ENCODE results near the gene LRRK1.

The LRRK1 gene

GRCh38 chr15:101022876-101023275 lies 103.7 kb downstream of the LRRK1 start:
- no peak for DNase-seq (ENCODE audit: low read depth in 2 of 2)

DNA sequence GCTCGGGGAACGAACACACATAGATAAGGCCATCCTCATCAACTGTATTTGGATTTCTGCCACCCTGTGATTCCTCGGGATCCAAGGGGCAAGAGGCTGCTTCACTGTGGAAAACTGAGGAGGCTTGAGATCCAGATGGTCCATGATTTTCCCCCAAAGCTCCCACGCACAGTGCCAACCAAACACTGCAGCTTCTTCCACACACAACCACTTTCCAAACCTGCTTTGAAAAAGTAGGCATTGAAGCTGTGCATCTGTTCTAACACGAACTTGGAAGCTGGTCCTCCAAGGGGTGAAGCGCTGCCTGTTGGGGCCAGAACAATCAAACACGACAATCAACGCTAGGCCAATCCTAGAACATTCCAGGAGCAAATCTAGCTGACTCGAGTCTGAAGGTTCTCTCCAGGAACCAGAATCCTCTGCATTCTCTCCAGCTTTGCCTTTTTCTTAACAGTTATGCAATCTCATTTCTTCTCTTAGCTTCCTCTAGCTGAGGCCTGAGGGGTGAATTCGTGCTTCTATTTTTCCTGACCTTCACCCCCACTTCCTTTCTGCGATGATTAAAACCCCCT lies 104.4 kb downstream of the LRRK1 start:
- DNase-seq (ENCODE audit: low read depth in 2 of 2) = no peak

- DNase-seq (ENCODE audit: low read depth in 2 of 2) = no peak
Observed at GRCh38 chr15:101024073-101024695, 105.0 kb downstream of the LRRK1 start.

DNA sequence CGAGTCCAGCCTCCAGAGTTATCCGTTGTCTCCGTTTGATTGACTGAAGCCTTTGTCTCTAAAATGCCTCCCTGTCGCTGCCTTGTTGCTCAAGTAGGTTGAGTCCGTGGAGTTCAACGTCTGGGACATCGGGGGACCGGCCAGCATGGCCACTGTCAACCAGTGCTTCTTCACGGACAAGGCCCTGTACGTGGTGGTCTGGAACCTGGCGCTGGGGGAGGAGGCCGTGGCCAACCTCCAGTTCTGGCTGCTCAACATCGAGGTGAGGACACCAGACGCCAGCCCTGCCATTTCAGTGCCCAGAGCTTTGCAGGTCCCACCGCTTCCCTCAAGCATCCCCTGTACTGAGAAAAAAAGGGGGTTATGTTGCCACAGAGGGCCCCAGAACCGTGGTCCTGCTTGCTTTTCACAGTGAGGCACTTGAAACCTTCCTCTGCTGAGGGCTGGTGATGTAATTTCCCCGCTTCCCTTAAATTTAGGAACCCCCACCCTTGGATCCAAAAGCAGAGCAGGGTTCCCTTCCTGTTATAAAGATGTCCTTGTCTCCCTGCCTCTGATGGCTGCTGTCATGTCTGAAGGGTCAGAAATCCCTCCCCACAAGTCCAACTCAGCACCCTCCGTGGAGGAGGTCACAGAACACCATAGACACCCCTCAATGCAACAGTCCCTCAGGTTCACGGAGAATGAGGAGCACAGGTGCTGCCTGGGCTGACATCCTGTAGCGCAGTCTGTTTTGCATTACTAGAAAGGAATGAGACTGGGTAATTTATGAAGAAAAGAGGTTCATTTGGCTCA lies 105.7 kb downstream of the LRRK1 start:
- DNase-seq (ENCODE audit: low read depth in 2 of 2) = no peak

DNA sequence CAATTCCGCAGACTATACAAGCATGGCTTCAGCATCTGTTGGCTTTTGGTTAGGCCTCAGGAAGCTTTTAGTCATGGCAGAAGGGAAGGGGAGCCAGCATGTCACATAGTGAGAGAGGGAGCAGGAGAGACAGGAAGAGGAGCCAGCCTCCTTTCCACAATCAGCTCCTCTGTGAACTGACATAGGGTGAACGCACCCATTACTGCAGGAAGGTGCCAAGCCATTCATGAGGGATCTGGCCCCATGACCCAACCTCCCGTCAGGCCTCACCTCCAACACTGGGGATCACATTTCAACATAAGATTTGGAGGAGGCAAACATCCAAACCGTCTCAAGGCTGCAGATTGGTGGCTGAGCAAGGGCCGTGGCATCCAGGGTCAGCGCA lies 106.3 kb downstream of the LRRK1 start:
- no peak for DNase-seq (ENCODE audit: low read depth in 2 of 2)

GRCh38 chr15:101025896-101026631 lies 106.9 kb downstream of the LRRK1 start:
- no peak for DNase-seq (ENCODE audit: low read depth in 2 of 2)

DNA sequence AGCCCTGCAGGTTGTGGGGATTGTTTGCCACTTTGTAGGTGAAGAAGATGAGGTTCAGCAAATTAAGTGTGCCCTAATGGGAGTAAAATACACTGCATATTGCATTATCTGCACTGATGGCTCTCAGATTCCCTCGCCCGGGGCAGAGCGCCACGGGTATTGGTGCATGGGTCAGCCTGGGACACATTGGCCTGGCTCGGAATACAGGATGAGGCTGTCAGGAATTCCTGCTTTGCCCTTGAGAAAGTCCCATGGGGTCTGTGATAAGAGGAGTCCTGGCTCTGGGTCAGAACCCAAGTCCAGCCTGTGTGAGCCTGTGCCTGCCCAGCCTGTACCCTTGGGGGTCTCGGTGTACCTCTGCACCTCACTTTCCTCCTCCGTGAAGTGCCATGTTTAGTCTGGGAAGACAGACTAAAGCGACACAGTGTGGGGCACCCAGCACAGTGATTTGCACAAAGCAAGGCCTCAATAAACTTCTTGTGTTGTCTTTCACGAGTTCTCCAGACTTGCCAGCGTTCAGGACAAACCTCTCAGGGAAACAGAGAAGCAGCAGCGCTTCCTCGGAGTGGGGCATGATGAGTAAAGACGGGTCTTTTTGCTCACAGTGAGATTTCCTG lies 107.6 kb downstream of the LRRK1 start:
- DNase-seq (ENCODE audit: low read depth in 2 of 2) = no peak

GRCh38 chr15:101027273-101027901 lies 108.2 kb downstream of the LRRK1 start:
- no peak for DNase-seq (ENCODE audit: low read depth in 2 of 2)

- no peak for DNase-seq (ENCODE audit: low read depth in 2 of 2)
Observed at GRCh38 chr15:101027920-101028319, 108.8 kb downstream of the LRRK1 start.

DNA sequence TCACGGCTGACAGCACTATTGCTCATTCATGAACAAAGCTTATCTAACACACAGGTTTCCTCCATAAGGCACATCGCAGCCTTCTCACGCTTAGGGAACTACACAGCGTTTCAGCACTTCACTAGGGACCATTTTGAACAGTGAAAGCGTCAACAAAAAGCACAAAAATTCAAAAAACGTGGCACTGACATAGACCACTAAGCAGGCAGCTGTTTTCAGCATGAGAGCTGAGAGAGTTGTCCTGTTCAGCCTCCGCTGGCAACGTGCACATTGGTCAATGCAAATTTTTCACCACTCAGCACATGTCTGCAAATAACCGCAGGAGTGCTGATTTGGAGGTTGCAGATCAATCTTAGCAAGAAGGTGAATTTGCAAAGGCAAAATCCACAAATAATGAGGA lies 109.2 kb downstream of the LRRK1 start:
- no peak for DNase-seq (ENCODE audit: low read depth in 2 of 2)

DNA sequence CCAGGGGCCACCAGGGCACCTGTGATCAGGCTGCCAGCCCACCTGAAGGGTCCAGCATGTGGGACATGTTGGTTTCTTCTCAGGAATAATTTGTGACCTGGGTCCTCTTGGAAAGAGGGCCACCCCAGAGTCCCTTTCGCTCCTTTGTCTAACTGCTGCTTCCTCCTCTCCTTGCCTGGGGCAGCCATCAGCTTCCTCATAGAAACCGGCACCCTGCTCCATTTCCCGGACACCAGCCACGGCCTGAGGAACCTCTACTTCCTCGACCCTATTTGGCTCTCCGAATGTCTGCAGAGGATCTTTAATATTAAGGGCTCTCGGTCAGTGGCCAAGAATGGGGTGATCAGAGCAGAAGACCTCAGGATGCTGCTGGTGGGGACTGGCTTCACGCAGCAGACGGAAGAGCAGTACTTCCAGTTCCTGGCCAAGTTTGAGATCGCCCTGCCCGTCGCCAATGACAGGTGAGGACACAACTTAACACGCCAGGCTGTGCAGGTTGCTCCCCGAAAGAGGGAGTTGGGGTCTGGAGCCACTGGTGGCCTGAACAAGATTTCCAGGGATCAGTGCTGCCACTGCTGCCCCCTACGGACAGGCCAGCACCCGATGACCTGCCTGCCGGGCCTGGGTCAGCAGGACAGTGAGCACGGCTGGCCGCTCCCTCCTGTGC lies 109.7 kb downstream of the LRRK1 start:
- no peak for DNase-seq (ENCODE audit: low read depth in 2 of 2)

GRCh38 chr15:101029971-101030661 lies 111.0 kb downstream of the LRRK1 start:
- DNase-seq (ENCODE audit: low read depth in 2 of 2) = no peak

DNA sequence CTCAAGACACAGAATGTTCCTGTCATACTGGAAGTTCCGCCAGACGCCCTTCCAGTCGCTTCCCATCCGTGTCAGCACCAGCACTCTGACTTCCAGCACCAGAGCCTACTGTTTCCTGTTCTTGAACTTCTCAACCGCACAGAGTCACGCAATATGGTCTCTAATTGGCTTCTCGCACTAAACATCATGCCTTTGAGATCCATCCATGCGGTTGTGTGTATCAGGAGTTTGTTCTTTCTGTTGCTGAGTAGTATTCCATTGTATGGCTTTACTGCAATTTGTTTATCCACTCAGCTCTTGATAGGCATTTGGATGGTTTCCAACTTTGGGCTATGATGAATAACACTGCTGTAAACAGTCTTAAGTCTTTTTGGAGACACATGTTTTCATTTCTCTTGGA lies 112.1 kb downstream of the LRRK1 start:
- DNase-seq (ENCODE audit: low read depth in 2 of 2) = no peak

DNA sequence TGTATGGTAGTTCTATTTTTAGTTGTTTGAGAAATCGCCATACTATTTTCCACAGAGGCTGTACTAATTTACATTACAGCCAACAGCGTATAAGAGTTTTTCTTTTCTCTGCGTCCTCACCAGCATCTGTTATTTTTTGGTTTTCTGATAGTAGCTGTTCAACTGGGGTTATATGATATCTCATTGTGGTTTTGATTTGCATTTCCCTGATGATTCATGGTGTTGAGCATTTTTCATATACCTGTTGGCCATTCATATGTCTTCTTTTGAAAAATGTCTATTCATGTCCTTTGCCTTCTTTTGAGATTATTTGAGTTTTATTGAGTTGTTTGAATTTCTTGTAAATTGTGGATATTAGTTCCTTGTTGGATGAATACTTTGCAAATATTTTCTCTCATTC lies 114.6 kb downstream of the LRRK1 start:
- no peak for DNase-seq (ENCODE audit: low read depth in 2 of 2)

GRCh38 chr15:101035611-101036010 lies 116.5 kb downstream of the LRRK1 start:
- no peak for DNase-seq (ENCODE audit: low read depth in 2 of 2)

- DNase-seq (ENCODE audit: low read depth in 2 of 2) = no peak
Observed at GRCh38 chr15:101036189-101036588, 117.0 kb downstream of the LRRK1 start.

DNA sequence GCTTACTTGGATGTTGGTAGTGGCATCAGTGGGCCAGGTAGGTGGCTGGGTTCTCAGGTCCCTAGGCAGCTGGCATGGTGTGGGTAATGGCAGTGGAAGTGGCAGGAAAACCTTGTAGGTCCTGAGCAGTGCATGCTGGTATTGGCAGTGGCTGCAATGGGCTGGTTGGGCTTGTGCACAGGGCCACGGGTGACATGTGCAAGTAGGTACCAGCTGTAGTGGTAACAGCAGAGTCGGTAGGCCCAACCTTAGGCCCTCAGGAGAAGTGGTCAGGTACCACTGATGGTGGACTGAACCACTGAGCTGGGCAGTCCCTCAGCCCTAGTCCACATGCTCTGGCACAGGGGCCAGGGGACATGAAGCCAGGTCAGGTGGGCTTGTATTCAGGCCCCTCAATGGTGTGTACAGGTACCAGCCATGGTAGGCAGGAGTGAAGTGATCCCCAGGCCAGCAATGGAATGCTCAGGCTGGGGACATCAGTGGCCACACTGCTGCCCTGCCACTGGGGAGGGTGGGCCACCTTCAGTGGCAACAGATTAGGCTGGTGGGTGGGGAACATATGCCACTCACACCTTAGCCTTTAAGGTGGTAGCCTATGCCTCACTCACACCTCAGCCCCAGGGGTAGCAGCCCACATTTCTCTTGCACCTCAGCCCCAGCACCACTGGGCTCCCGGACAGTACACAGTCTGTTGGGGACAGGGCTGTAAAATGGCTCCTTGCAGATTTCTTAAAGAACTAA lies 118.1 kb downstream of the LRRK1 start:
- no peak for DNase-seq (ENCODE audit: low read depth in 2 of 2)

GRCh38 chr15:101038327-101039003 lies 119.3 kb downstream of the LRRK1 start:
- DNase-seq (ENCODE audit: low read depth in 2 of 2) = no peak

DNA sequence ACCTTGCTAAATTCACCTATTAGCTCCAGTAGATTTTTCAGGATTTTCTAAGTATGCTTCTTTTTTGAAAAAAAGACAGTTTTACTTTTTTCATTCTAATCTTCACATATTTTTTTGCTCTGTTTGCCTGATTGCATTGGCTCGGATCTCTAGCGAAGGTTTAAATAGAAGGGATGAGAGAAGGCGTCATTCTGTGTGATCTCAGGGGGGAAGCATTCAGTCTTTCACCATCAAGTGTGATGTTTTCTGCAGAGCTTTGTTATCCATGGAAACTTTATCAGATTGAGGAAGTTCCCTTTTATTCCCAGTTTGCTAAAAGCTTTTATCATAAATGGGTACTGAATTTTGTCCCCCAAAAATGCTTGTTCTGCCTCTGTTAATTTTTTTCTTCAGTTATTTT lies 120.3 kb downstream of the LRRK1 start:
- no peak for DNase-seq (ENCODE audit: low read depth in 2 of 2)
